NCI-H524 (cell line): ENCODE data around the gene COG5.
A peak's percentile ranks its signal among the peaks of the same experiment; 100 is the strongest.

Source experiments
- DNase-seq, 2 experiments: peaks; one replicate each; lab custom pipeline; 2025; lab: John Stamatoyannopoulos, UW

Gene COG5

DNA sequence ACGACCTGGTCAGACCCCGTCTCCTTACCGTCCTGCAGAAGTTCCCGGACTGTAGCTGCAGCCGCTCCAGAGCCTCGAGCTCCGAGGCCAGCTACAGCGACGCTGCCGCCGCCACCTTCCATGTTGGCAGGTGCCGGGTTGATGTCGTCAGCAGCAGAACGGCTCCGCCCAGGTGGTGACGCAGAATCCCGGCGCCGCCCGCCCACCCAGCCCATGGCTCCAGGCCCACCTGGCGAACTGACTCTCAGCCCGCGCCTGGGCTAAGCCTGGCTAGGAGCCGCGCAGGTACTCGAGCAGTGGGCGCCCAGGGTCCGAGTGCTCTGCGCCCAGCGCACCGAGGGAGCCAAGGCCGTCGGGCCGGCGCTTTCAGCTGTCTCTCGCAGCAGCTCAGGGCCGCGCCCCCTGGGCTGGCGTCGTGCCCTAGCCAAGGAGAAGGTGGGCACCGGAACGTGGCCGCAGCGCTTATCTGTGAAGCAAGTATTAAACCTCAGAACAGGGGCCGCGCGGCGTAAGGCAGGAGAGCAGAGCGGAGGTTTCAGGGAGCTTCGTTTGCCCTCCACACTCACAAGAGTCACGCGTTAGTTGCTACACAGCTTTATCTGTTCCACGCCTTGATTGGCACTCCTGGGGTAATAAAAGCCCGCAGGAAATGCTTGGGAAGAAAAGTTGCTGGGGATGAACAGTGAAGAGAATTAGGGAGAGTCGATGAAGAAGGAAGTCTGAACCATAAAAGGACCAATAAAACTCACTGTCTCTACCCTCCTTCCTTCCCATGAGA, at the start of gene COG5, which contains the start of gene DUS4L:
TSS of gene COG5 (minus strand) at position 146 of the 778 bp plus-strand sequence. CDS start at position 122, 24 bp downstream.
TSS of gene DUS4L (plus strand) at position 197 of the 778 bp plus-strand sequence. CDS start 3,100 bp downstream, outside the sequence.
- DNase-seq = peak; percentile 27 to 68

- DNase-seq = no peak
These were observed 49.7 kb upstream of the COG5 start for GRCh38 chr7:107613439-107613838.

DNA sequence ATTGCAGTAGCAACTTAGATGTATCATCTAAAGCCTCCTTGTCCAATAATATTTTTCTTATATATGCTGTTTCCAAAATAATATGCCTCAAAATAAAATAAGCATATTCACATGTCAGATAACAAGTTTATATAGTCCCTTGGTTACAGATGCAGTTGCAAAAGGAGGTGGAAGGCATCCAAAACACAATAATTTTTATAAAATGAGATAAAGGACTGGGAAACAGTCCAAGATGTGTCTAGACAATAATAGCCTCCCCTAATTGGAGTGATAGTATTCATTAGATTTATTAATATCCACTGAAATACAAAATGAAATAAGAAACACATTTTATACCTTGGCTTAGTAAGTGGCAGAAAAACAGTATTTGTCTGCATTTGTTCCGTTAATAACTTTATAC, 46.6 kb upstream of the COG5 start:
- DNase-seq = no peak

- no peak for DNase-seq
These were observed 46.1 kb upstream of the COG5 start for GRCh38 chr7:107609811-107610261.

GRCh38 chr7:107606303-107606702, 42.6 kb upstream of the COG5 start:
- no peak for DNase-seq

- peak in 1 of 2 experiments; percentile 39 for DNase-seq
These were observed 41.6 kb upstream of the COG5 start for GRCh38 chr7:107605218-107605815.

DNA sequence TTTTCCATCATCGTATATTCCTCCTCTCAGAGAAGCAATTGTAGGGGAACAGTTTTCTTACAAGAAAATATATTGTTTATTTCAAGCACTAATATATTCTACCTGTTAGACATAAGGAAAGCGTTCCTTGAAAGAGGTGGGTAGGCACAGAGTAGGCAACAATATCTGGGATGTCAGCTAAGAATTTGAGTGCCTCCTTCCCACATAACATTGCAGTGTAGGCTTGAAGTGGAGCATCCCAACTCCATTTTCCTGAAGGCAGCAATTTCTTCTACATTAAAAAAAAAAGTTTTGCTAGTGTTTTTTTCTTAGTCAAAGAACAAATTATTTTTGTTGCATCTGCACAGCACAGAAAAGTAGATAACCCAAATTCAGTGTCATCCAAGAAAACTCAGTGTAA, 37.1 kb upstream of the COG5 start:
- no peak for DNase-seq

GRCh38 chr7:107599262-107599661, 35.5 kb upstream of the COG5 start:
- no peak for DNase-seq

- DNase-seq = no peak
These were observed 34.2 kb upstream of the COG5 start for GRCh38 chr7:107597953-107598352.

DNA sequence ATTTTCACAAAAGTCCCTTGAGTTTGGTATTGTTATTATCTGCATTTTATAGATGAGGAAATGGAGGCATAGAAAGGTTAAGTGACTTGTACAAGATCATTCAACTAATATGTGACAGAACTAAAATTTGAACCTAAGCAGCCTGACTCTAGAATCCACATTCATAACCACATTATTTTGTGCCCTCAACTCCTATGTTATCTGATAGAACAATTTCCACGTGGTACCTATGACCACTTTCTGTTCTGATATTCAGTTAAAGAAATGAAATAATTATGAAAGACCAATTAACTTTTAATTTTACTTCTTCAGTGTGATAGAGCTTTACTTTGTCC, 33.8 kb upstream of the COG5 start:
- no peak for DNase-seq

DNA sequence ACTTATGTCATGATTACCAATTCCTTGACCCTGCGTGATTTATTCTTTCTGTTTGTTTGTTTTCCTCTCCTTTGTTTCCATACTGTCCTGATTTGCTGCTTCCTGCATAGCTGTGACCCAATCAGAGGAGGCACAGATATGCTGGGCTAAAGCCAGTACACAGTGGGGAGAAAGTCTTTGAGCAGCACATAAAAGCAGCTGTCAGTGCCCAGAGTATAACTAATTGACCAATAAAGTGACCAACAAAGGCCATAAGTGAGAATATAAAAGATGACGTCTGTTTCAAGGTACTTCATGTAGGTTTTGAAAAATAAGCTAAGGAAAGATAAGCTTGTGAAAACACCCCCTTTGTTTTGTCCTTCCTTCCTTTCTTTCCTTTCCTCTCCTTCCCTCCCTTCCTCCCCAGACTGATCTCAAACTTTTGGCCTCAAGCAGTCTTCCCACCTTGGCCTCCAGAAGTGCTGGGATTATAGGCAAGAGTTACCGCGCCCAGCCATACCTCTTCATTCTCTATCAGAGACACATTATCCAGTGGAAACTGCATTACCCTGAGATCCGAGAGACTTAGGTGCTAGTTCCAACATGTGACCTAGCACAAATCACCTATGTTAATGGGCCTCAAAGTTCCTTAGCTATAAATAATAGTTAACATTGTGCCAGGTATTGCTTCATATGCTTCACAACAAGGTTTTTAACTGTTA, 33.3 kb upstream of the COG5 start:
- DNase-seq = no peak

GRCh38 chr7:107594961-107595737, 31.4 kb upstream of the COG5 start:
- DNase-seq = no peak

GRCh38 chr7:107593025-107593410, 29.3 kb upstream of the COG5 start:
- DNase-seq = no peak

DNA sequence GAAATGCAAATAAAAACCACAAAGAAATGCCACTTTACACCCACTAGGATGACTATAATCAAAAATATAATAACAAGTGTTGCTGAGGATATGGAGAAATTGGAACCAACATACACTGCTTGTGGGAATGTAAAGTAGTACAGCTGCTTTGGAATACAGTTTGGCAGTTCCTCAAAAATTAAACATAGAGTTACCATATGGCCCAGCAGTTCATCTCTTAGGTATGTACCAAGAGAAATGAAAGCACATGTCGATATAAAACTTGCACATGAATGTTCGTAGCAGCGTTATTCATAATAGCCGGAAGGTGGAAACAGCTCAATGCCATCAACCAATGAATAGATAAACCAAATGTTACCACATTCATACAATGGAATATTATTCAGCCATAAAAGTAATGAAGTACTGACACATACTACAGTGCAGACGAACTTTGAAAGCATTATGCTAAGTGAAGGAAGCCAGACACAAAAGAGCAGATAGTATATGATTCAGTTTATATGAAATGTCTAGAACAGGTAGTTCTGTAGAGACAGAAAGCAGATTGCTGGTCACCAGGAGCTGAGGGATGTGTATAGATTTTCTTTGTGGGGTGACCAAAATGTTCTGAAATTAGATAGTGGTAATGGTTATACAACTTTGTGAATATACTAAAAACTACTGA, 28.8 kb upstream of the COG5 start:
- no peak for DNase-seq

GRCh38 chr7:107591421-107591820, 27.7 kb upstream of the COG5 start:
- no peak for DNase-seq

DNA sequence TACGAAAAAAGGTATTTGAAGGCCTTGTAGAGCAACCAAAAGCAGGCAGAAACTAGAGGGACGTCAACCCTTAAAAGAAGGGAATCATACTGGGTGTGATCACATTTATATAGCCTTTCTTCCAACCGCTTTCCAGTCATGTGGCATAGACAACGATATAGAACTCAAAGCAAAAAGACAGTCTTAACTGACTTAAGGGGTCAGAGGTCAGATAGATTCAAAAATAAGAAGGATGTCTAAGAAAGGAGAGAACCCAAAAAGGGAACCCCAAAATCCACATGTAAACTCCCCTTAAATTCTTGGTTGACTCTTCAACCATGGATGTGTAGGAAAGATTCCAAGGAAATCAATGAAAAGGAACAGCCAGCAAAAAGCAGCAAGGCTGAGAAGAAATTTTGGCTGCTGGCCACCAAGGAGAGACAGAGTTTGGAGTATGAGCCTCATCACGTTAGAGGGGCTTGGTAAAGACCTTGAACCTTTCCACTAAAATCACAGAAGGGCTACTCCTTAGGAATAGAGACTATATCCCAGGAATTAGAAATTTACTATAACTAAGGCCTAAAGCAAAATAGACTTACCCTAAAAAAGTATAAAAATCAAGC, 24.9 kb upstream of the COG5 start:
- DNase-seq = no peak

- no peak for DNase-seq
These were observed 21.0 kb upstream of the COG5 start for GRCh38 chr7:107584716-107585115.

DNA sequence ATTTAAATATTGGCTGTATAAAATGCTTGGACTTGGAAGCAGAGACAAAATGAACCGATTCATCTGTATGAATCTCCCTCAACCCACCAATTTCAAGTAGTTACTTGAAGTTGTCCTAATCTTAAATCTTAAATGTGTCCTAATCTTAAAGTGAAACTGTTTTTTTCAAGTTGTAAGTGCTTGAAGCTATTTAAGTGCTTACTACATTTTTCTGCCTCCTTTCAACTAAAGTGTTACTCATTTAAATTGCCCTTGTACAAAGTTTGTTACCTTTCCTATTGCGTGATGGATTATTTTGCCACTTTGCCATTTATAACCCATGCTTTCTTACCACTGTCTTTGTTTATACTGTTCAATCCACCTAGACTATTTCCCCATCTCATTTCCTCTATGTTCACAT, 19.2 kb upstream of the COG5 start:
- no peak for DNase-seq

DNA sequence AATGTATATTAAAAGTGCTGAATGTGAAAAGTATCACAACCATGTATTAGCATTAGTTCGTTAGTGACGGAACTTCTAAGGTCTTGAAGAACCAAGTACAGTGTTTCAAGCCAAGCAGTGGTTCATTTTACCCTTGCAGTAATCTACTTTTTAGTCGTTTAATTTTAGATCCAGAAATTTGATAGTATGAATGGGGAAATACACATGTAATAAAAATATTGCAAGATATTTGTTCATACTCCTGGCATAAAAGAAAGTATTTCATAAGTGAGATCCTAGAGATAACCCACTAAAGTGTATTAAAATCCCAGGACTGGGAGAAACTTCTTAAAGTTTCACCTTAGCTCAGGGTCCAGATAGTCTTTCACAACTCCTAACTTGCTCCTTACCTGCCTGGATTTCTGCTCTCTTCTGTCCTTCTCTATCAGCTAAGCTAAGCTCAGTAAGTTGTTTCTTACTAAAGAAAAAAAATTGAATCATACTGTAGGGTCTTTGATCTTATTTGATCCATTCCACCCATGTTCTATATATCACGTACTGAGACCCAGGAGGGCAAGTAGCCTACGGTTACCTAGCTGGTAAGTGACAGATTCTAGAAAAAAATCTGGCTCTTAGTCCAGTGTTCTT, 17.8 kb upstream of the COG5 start:
- no peak for DNase-seq

- no peak for DNase-seq
These were observed 17.1 kb upstream of the COG5 start for GRCh38 chr7:107580716-107581383.
